GM23248 (cell line): ENCODE measurements around the gene SLC25A51. TPM values are rescaled to one million over a fixed set of nuclear protein-coding genes. Genes with fewer than 3 reads are reported as not detected.
A peak's percentile ranks its signal among the peaks of the same experiment; 100 is the strongest.

Source experiments
- DNase-seq: peaks from one replicate; pipeline ENCODE4 v3.0.0-alpha.2; 2015
- H2AFZ ChIP-seq: fragments of 200-600 bp; sonication (generic); 2 replicates; pipeline ENCODE4 v1.6.1; 2016; ENCODE audit warnings: antibody characterized with exemption
- H3F3A ChIP-seq: fragments of 200-600 bp; sonication (generic); 2 replicates; pipeline ENCODE4 v1.6.1; 2016; ENCODE audit warnings: mild to moderate bottlenecking, antibody characterized with exemption, mixed run types; ENCODE audit not compliant: insufficient read depth
- H3K27ac ChIP-seq: fragments of 200-600 bp; sonication (generic); 2 replicates; pipeline ENCODE4 v1.5.1; 2016; ENCODE audit warnings: mild to moderate bottlenecking
- H3K27me3 ChIP-seq: fragments of 200-600 bp; sonication (generic); replicated peaks from 2 replicates; pipeline ENCODE4 v1.6.1; 2016; ENCODE audit warnings: mild to moderate bottlenecking; ENCODE audit not compliant: insufficient read depth
- H3K36me3 ChIP-seq: fragments of 200-600 bp; sonication (generic); 2 replicates; pipeline ENCODE4 v1.6.1; 2016; ENCODE audit warnings: low read depth, mild to moderate bottlenecking
- H3K4me1 ChIP-seq: fragments of 200-600 bp; sonication (generic); 2 replicates; pipeline ENCODE4 v1.6.1; 2016; ENCODE audit warnings: mild to moderate bottlenecking; ENCODE audit not compliant: insufficient read depth
- H3K4me2 ChIP-seq: fragments of 200-600 bp; sonication (generic); one replicate; pipeline ENCODE4 v1.6.1; 2016; ENCODE audit warnings: mild to moderate bottlenecking; ENCODE audit not compliant: unreplicated experiment
- H3K4me3 ChIP-seq: fragments of 200-600 bp; sonication (generic); 2 replicates; pipeline ENCODE4 v1.5.1; 2016; ENCODE audit warnings: mild to moderate bottlenecking
- H3K79me2 ChIP-seq: fragments of 200-600 bp; sonication (generic); 2 replicates; pipeline ENCODE4 v1.6.1; 2016; ENCODE audit warnings: mild to moderate bottlenecking; ENCODE audit not compliant: insufficient read depth
- H3K9ac ChIP-seq: fragments of 200-600 bp; sonication (generic); 2 replicates; pipeline ENCODE4 v1.6.1; 2016; ENCODE audit warnings: mild to moderate bottlenecking
- H3K9me2 ChIP-seq: fragments of 200-600 bp; sonication (generic); 2 replicates; pipeline ENCODE4 v1.6.1; 2016; ENCODE audit warnings: mixed run types, mild to moderate bottlenecking, moderate library complexity; ENCODE audit not compliant: insufficient read depth
- H3K9me3 ChIP-seq: fragments of 200-600 bp; sonication (generic); one replicate; pipeline ENCODE4 v1.6.1; 2017; ENCODE audit warnings: low read depth
- H4K20me1 ChIP-seq: fragments of 200-600 bp; sonication (generic); 2 replicates; pipeline ENCODE4 v1.6.0; 2016; ENCODE audit not compliant: insufficient read depth
- EZH2 ChIP-seq: fragments of 200-600 bp; sonication (generic); IDR thresholded peaks from 2 replicates; pipeline ENCODE4 v1.6.1; 2018; ENCODE audit warnings: antibody characterized with exemption, mild to moderate bottlenecking; ENCODE audit not compliant: insufficient read depth, poor library complexity, severe bottlenecking
- EZH2phosphoT487 ChIP-seq: fragments of 200-600 bp; sonication (generic); IDR thresholded peaks from 2 replicates; pipeline ENCODE4 v1.6.1; 2018; ENCODE audit warnings: antibody characterized with exemption, moderate library complexity, mild to moderate bottlenecking, low read depth; ENCODE audit not compliant: insufficient read depth
- WGBS, 2 experiments: methylation state at CpG; one replicate each; pipeline ENCODE4 v1.1.6; 2015 to 2017; ENCODE audit warnings: low lambda C conversion rate in 2 of 2, low coverage in 1 of 2; ENCODE audit errors: missing lambda C conversion rate in 2 of 2; 5-methylcytosine and 5-hydroxymethylcytosine counted together
- in situ Hi-C: fragments of 300-500 bp; cut with MboI; formaldehyde crosslinking; loops from 2 replicates; pipeline ENCODE4 v1.15.0; 2020
- polyA plus RNA-seq: library from polyadenylated mRNA; unstranded; fragments of >200 nt; fragmentation: Nextera tagmentation; extraction: Ambion mirVana; gene quantifications from 2 replicates; pipeline ENCODE4 v1.2.1, GENCODE V29; 2016
- total RNA-seq: library from RNA; depleted of rRNA; stranded (reverse); fragments of >200 nt; shearing (Covaris generic); gene quantifications from 2 replicates; pipeline ENCODE4 v1.2.3, GENCODE V29; 2014

The SLC25A51 gene
- total and polyA plus RNA-seq, 2 experiments from 2014 or later: 16.0 to 56.6 TPM

GRCh38 chr9:37947977-37948376 is 44.0 kb upstream of the SLC25A51 start:
- peak overlapping the region; percentile 31 for H3K4me2 ChIP-seq
- no peak overlapping the region for H3K4me3 ChIP-seq
- WGBS, 2 experiments: 43 to 52% methylated on average over 9 of the region's 9 CpGs
- no peaks in the 10 kb centered on the region for H4K20me1 ChIP-seq
- H3K36me3 ChIP-seq: no peaks in the 10 kb centered on the region
- 0 out of 2 replicates have a peak overlapping the region, but pooled peaks have one; percentile 14 for H3K9ac ChIP-seq
- H3K27ac ChIP-seq: 0 out of 2 replicates have a peak overlapping the region, but pooled peaks have one; percentile 16
- no peaks in the 10 kb centered on the region for H3K9me3 ChIP-seq
- H3K27me3 ChIP-seq: no peaks in the 10 kb centered on the region
- in situ Hi-C loops: no loop called here
- TF ChIP-seq EZH2phosphoT487 (no peak), EZH2 (no peak)
- peak; percentile 90 for DNase-seq
- peaks cover 42% of the 10 kb centered on the region for H3K4me1 ChIP-seq
- H3K79me2 ChIP-seq: no peaks in the 10 kb centered on the region
- peaks cover 15% of the 10 kb centered on the region for H3F3A ChIP-seq
- H2AFZ ChIP-seq: no peak overlapping the region
- no peaks in the 10 kb centered on the region for H3K9me2 ChIP-seq

- 0 out of 2 replicates have a peak, but pooled peaks cover under 1% of the 10 kb centered on the region for H3K79me2 ChIP-seq
- peak overlapping the region; percentile 31 for H3K4me2 ChIP-seq
- no peaks in the 10 kb centered on the region for H3K9me3 ChIP-seq
- no peak overlapping the region for H3K4me3 ChIP-seq
- peaks cover 44% of the 10 kb centered on the region for H3K4me1 ChIP-seq
- H2AFZ ChIP-seq: no peak overlapping the region
- H3F3A ChIP-seq: peaks cover 12% of the 10 kb centered on the region; the same call in 1 of the 2 replicates
- 0 out of 2 replicates have a peak overlapping the region, but pooled peaks have one; percentile 16 for H3K27ac ChIP-seq
- TF ChIP-seq EZH2phosphoT487 (no peak), EZH2 (no peak)
- in situ Hi-C loops: no loop called here
- no peak for DNase-seq
- no peaks in the 10 kb centered on the region for H3K36me3 ChIP-seq
- no peaks in the 10 kb centered on the region for H3K27me3 ChIP-seq
- no peaks in the 10 kb centered on the region for H4K20me1 ChIP-seq
- 0 out of 2 replicates have a peak overlapping the region, but pooled peaks have one; percentile 14 for H3K9ac ChIP-seq
- no peaks in the 10 kb centered on the region for H3K9me2 ChIP-seq
- 81 to 92% methylated on average over 7 of the region's 7 CpGs for WGBS, 2 experiments
These were observed 43.5 kb upstream of the SLC25A51 start for GRCh38 chr9:37947471-37947870.

GRCh38 chr9:37946971-37947370 is 43.0 kb upstream of the SLC25A51 start:
- Histone ChIP-seq H3K27me3 (no peaks in the 10 kb centered on the region), H3K4me3 (no peak overlapping the region), H3K9me2 (no peaks in the 10 kb centered on the region), H2AFZ (no peak overlapping the region), H3F3A (peaks cover 10% of the 10 kb centered on the region; the same call in 1 of the 2 replicates), H3K36me3 (no peaks in the 10 kb centered on the region), H3K79me2 (0 out of 2 replicates have a peak, but pooled peaks cover 5% of the 10 kb centered on the region), H3K9ac (no peak overlapping the region), H3K4me1 (peaks cover 42% of the 10 kb centered on the region), H3K9me3 (no peaks in the 10 kb centered on the region), H3K4me2 (no peak overlapping the region), H3K27ac (no peak overlapping the region), H4K20me1 (no peaks in the 10 kb centered on the region)
- TF ChIP-seq EZH2phosphoT487 (no peak), EZH2 (no peak)
- DNase-seq: no peak
- 94 to 97% methylated on average over 7 of the region's 7 CpGs for WGBS, 2 experiments
- in situ Hi-C loops: no loop called here

GRCh38 chr9:37946041-37946440 is 42.1 kb upstream of the SLC25A51 start:
- WGBS, 2 experiments: 95 to 99% methylated on average over 8 of the region's 8 CpGs

More at GRCh38 chr9:37946041-37946440, 42.1 kb upstream of the SLC25A51 start:
- no peak for TF ChIP-seq EZH2
- TF ChIP-seq EZH2phosphoT487: no peak
- Histone ChIP-seq H3K9me3 (no peaks in the 10 kb centered on the region), H3K4me2 (no peak overlapping the region), H4K20me1 (no peaks in the 10 kb centered on the region), H3K79me2 (0 out of 2 replicates have a peak, but pooled peaks cover 5% of the 10 kb centered on the region), H3K4me3 (no peak overlapping the region), H3K9me2 (no peaks in the 10 kb centered on the region), H3K27ac (no peak overlapping the region), H2AFZ (no peak overlapping the region), H3K4me1 (peaks cover 42% of the 10 kb centered on the region), H3F3A (peaks cover 10% of the 10 kb centered on the region; the same call in 1 of the 2 replicates), H3K9ac (no peak overlapping the region), H3K36me3 (no peaks in the 10 kb centered on the region), H3K27me3 (no peaks in the 10 kb centered on the region)
- no peak for DNase-seq
- in situ Hi-C loops: no loop called here
